Measurements from ENCODE around the gene CELF6.

CELF6 gene

DNA sequence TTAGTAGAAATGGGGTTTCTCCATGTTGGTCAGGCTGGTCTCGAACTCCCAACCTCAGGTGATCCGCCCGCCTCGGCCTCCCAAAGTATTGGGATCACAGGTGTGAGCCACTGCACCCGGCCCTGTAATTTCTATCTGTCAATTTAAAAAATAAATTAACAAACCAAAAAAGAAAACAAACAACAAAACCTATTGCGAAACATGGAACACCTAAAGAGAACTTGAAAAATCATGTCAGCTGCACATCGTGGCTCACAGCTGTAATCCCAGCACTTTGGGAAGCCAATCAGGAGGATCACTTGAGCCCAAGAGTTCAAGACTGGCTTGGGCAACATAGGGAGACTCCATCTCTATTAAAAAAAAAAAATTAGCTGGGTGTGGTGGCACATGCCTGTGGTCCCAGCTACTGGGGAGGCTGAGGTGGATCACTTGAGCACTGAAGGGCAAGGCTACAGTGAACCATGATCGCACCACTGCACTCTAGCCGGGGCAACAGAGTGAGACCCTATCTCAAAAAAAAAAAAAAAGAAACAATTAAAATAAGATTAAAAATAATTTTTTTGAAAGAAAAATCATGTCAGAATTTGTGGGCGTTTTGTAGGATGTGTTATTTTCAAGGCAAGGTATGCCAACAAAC, 67.2 kb downstream of the CELF6 start:
- H3K36me3 ChIP-seq (ENCODE audit: control insufficient read depth, insufficient read depth, low read length): peaks cover 33% of the 10 kb centered on the region
- no peaks in the 10 kb centered on the region for H3K27me3 ChIP-seq (ENCODE audit: control insufficient read depth, insufficient read depth, low read length)
- H3K9ac ChIP-seq (ENCODE audit: low read depth, low read length): no peak overlapping the region

GRCh38 chr15:72249142-72249810, 70.7 kb downstream of the CELF6 start:
- Histone ChIP-seq H3K36me3 (ENCODE audit: control insufficient read depth, insufficient read depth, low read length) (peaks cover 27% of the 10 kb centered on the region), H3K4me1 (ENCODE audit: control insufficient read depth, insufficient read depth, low read length) (no peaks in the 10 kb centered on the region), H3K27me3 (ENCODE audit: control insufficient read depth, insufficient read depth, low read length) (peaks cover 9% of the 10 kb centered on the region), H3K9me3 (ENCODE audit: control insufficient read depth, insufficient read depth, low read length) (no peaks in the 10 kb centered on the region), H3K9ac (ENCODE audit: low read depth, low read length) (no peak overlapping the region), H3K4me3 (ENCODE audit: low read depth, low read length) (no peak overlapping the region)

More for the DNA sequence above, 67.2 kb downstream of the CELF6 start:
- Histone ChIP-seq H3K4me1 (ENCODE audit: control insufficient read depth, insufficient read depth, low read length) (no peaks in the 10 kb centered on the region), H3K4me3 (ENCODE audit: low read depth, low read length) (no peak overlapping the region), H3K9me3 (ENCODE audit: control insufficient read depth, insufficient read depth, low read length) (no peaks in the 10 kb centered on the region)

DNA sequence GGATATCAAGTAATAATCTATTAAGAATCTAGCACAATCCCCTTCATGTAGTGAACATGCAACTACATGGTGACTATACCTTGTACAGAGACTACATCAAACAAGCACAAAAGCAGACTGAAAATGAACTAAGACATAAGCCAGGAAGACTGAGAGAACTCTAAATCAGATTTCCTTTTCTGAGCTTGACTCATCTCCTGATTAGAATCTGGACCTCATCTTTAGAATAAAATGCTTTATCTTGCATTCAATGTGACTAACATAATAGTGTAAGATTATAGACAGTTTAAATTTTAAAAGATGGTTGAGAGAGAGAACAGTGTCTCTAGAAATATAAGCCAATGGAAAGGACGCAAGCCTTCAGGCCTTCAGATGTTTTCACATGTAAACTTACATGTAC, 71.4 kb downstream of the CELF6 start:
- no peaks in the 10 kb centered on the region for H3K4me1 ChIP-seq (ENCODE audit: control insufficient read depth, insufficient read depth, low read length)
- H3K27me3 ChIP-seq (ENCODE audit: control insufficient read depth, insufficient read depth, low read length): peaks cover 15% of the 10 kb centered on the region
- no peak overlapping the region for H3K9ac ChIP-seq (ENCODE audit: low read depth, low read length)
- H3K4me3 ChIP-seq (ENCODE audit: low read depth, low read length): no peak overlapping the region
- H3K36me3 ChIP-seq (ENCODE audit: control insufficient read depth, insufficient read depth, low read length): peaks cover 27% of the 10 kb centered on the region
- H3K9me3 ChIP-seq (ENCODE audit: control insufficient read depth, insufficient read depth, low read length): no peaks in the 10 kb centered on the region

DNA sequence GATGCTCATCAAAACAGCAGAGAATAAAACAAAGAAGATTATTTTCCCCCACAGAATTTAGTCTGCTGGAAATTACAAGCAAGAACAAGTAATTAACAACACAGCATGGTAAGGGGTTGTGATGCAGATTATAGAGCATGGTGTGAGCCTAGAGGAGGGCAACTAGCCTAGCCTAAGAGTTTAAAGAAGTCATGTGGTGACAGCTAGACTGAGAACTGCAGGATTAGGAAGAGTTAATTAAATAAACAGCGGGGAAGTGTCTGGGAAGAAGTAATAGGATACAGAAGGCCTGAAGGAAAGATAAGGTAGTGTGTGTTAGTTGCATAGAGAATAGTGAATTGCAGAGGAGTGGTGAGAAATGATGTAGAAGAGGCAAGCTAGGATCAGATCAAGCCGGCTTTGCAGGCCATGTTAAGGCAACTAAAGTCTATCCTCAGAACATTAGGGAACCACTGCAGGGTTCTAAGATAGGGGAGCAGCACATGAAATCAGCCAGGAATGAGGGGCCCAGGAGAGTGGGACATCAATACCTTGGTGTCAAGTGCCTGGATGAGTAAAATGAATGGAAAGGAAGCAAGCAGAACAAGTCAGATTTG, 77.1 kb downstream of the CELF6 start:
- Histone ChIP-seq H3K36me3 (ENCODE audit: control insufficient read depth, insufficient read depth, low read length) (peaks cover 18% of the 10 kb centered on the region), H3K27me3 (ENCODE audit: control insufficient read depth, insufficient read depth, low read length) (peaks cover 32% of the 10 kb centered on the region), H3K9ac (ENCODE audit: low read depth, low read length) (no peak overlapping the region), H3K4me1 (ENCODE audit: control insufficient read depth, insufficient read depth, low read length) (no peaks in the 10 kb centered on the region), H3K9me3 (ENCODE audit: control insufficient read depth, insufficient read depth, low read length) (no peaks in the 10 kb centered on the region), H3K4me3 (ENCODE audit: low read depth, low read length) (no peak overlapping the region)

GRCh38 chr15:72239652-72240051, 80.3 kb downstream of the CELF6 start:
- Histone ChIP-seq H3K4me1 (ENCODE audit: control insufficient read depth, insufficient read depth, low read length) (peaks cover 9% of the 10 kb centered on the region), H3K9me3 (ENCODE audit: control insufficient read depth, insufficient read depth, low read length) (no peaks in the 10 kb centered on the region), H3K27me3 (ENCODE audit: control insufficient read depth, insufficient read depth, low read length) (peaks cover 45% of the 10 kb centered on the region), H3K9ac (ENCODE audit: low read depth, low read length) (no peak overlapping the region), H3K4me3 (ENCODE audit: low read depth, low read length) (no peak overlapping the region), H3K36me3 (ENCODE audit: control insufficient read depth, insufficient read depth, low read length) (peaks cover 16% of the 10 kb centered on the region)

- H3K27me3 ChIP-seq (ENCODE audit: control insufficient read depth, insufficient read depth, low read length): peaks cover 44% of the 10 kb centered on the region
- H3K4me3 ChIP-seq (ENCODE audit: low read depth, low read length): no peak overlapping the region
- peaks cover 16% of the 10 kb centered on the region for H3K36me3 ChIP-seq (ENCODE audit: control insufficient read depth, insufficient read depth, low read length)
- H3K9me3 ChIP-seq (ENCODE audit: control insufficient read depth, insufficient read depth, low read length): no peaks in the 10 kb centered on the region
- H3K9ac ChIP-seq (ENCODE audit: low read depth, low read length): no peak overlapping the region
- peaks cover 9% of the 10 kb centered on the region for H3K4me1 ChIP-seq (ENCODE audit: control insufficient read depth, insufficient read depth, low read length)
Observed at GRCh38 chr15:72238586-72238985, 81.4 kb downstream of the CELF6 start.

DNA sequence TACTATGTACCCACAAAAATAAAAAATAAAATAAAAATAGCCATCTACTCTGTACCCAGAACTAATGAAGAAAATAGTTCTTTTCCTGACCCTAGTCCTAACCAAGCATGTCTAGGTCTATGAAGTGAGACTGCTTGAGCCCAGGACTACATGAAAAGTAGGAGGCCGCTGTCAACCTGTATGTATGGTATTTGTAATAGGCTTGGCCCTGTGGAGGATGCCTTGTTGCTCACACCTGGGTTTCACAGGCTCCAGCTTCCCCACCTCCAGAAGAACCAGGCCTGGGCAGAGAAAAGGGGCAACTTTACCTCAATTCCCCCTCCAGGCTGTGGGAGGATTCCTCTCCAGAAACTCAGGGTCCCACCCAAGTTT, 82.1 kb downstream of the CELF6 start:
- Histone ChIP-seq H3K27me3 (ENCODE audit: control insufficient read depth, insufficient read depth, low read length) (peaks cover 41% of the 10 kb centered on the region), H3K4me1 (ENCODE audit: control insufficient read depth, insufficient read depth, low read length) (peaks cover 9% of the 10 kb centered on the region), H3K9ac (ENCODE audit: low read depth, low read length) (no peak overlapping the region), H3K36me3 (ENCODE audit: control insufficient read depth, insufficient read depth, low read length) (peaks cover 16% of the 10 kb centered on the region), H3K9me3 (ENCODE audit: control insufficient read depth, insufficient read depth, low read length) (no peaks in the 10 kb centered on the region), H3K4me3 (ENCODE audit: low read depth, low read length) (no peak overlapping the region)

- Histone ChIP-seq H3K4me3 (ENCODE audit: low read depth, low read length) (peak overlapping the region; percentile 19), H3K9ac (ENCODE audit: low read depth, low read length) (no peak overlapping the region), H3K36me3 (ENCODE audit: control insufficient read depth, insufficient read depth, low read length) (peaks cover 16% of the 10 kb centered on the region), H3K27me3 (ENCODE audit: control insufficient read depth, insufficient read depth, low read length) (peaks cover 41% of the 10 kb centered on the region), H3K9me3 (ENCODE audit: control insufficient read depth, insufficient read depth, low read length) (no peaks in the 10 kb centered on the region), H3K4me1 (ENCODE audit: control insufficient read depth, insufficient read depth, low read length) (peaks cover 10% of the 10 kb centered on the region)
Observed at GRCh38 chr15:72237029-72237852, 82.7 kb downstream of the CELF6 start.

GRCh38 chr15:72236381-72237003, 83.5 kb downstream of the CELF6 start:
- H3K9ac ChIP-seq (ENCODE audit: low read depth, low read length): no peak overlapping the region
- H3K4me3 ChIP-seq (ENCODE audit: low read depth, low read length): no peak overlapping the region
- no peaks in the 10 kb centered on the region for H3K9me3 ChIP-seq (ENCODE audit: control insufficient read depth, insufficient read depth, low read length)
- H3K4me1 ChIP-seq (ENCODE audit: control insufficient read depth, insufficient read depth, low read length): peaks cover 13% of the 10 kb centered on the region
- peaks cover 8% of the 10 kb centered on the region for H3K36me3 ChIP-seq (ENCODE audit: control insufficient read depth, insufficient read depth, low read length)
- H3K27me3 ChIP-seq (ENCODE audit: control insufficient read depth, insufficient read depth, low read length): peaks cover 34% of the 10 kb centered on the region

DNA sequence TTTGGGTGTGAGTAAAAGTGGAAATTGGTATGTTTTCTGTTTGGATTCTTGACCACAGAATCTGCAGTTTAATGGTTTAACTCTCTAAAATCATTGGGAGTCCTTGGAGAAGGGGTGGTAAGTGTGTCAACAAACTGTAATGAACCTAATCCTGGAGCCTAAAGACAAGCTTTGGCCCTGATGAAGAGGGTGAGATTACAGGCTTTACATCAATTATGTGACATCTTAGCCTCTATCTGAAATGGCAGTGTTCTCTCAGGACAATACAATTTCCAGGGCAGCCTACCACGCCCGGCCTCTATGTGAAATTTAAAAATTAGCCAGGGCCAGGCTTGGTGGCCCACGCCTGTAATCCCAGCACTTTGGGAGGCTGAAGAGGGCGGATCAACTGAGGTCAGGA, 84.7 kb downstream of the CELF6 start:
- H3K36me3 ChIP-seq (ENCODE audit: control insufficient read depth, insufficient read depth, low read length): no peaks in the 10 kb centered on the region
- no peak overlapping the region for H3K4me3 ChIP-seq (ENCODE audit: low read depth, low read length)
- no peak overlapping the region for H3K9ac ChIP-seq (ENCODE audit: low read depth, low read length)
- H3K9me3 ChIP-seq (ENCODE audit: control insufficient read depth, insufficient read depth, low read length): no peaks in the 10 kb centered on the region
- peaks cover 13% of the 10 kb centered on the region for H3K4me1 ChIP-seq (ENCODE audit: control insufficient read depth, insufficient read depth, low read length)
- H3K27me3 ChIP-seq (ENCODE audit: control insufficient read depth, insufficient read depth, low read length): peaks cover 26% of the 10 kb centered on the region
